Measurements from ENCODE around the gene ARHGAP30.

GRCh38 chr1:161012420-161012819 is 57.3 kb downstream of the ARHGAP30 start:
- TF ChIP-seq CTCF (IDR thresholded peaks at IDR 0.05; ENCODE audit: low read depth, low read length, poor library complexity, severe bottlenecking) (no peak), EZH2phosphoT487 (IDR thresholded peaks at IDR 0.05; ENCODE audit: borderline replicate concordance, low read length) (no peak)

Data from DOHH2 (cell line).